GM12892 (cell line): ENCODE data around the gene ANO4.

Experiments
- POLR2A ChIP-seq: IDR thresholded peaks from 2 replicates; pipeline ENCODE4 v1.6.1; 2011; ENCODE audit warnings: low read depth, low read length, control low read depth
- POLR2AphosphoS5 ChIP-seq: IDR thresholded peaks from 2 replicates; pipeline ENCODE4 v1.6.1; 2011; ENCODE audit warnings: low read depth, low read length, control low read depth

DNA sequence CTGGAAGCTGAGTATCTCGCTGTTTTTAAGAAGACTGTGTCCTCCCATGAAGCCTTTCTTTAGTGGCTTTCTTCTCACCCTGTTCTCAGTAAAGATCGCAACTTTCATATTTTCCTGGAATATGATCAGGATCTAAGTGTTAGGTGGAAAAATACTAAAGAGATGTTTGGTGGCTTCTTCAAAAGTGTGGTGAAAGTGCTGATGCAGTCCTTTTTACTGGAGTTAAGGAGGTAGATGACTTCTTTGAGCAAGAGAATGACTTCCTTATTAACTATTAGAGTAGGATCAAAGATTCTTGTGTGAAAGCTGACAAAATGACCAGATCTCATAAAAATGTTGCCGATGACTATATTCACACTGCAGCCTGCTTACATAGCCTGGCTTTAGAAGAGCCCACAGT lies 273.8 kb downstream of the ANO4 start:
- no peak for TF ChIP-seq POLR2AphosphoS5
- TF ChIP-seq POLR2A: no peak
